Measurements from ENCODE around the gene PDE6H.

Gene PDE6H

GRCh38 chr12:14935031-14935430, 37.8 kb upstream of the PDE6H start (continued):
- TF ChIP-seq TSHZ2 (CRISPR knock-in tag; IDR thresholded peaks at IDR 0.05) (no peak), GLIS3 (CRISPR knock-in tag; IDR thresholded peaks at IDR 0.05) (no peak), POU6F1 (CRISPR knock-in tag; IDR thresholded peaks at IDR 0.05; ENCODE audit: borderline replicate concordance, low read depth) (no peak)

- TF ChIP-seq TSHZ2 (CRISPR knock-in tag; IDR thresholded peaks at IDR 0.05): no peak
- no peak for TF ChIP-seq CSDC2 (CRISPR knock-in tag; IDR thresholded peaks at IDR 0.05)
- TF ChIP-seq ISL1 (CRISPR knock-in tag; IDR thresholded peaks at IDR 0.05): no peak
- TF ChIP-seq RARB (CRISPR knock-in tag; IDR thresholded peaks at IDR 0.05): no peak
- no peak for TF ChIP-seq ARNTL (CRISPR knock-in tag; IDR thresholded peaks at IDR 0.05; ENCODE audit: borderline replicate concordance, low read depth)
- TF ChIP-seq GLIS3 (CRISPR knock-in tag; IDR thresholded peaks at IDR 0.05): no peak
- no peak for TF ChIP-seq ZNF8 (CRISPR knock-in tag; IDR thresholded peaks at IDR 0.05)
- no peak for TF ChIP-seq POU6F1 (CRISPR knock-in tag; IDR thresholded peaks at IDR 0.05; ENCODE audit: borderline replicate concordance, low read depth)
- TF ChIP-seq ZNF565 (CRISPR knock-in tag; conservative IDR thresholded peaks at IDR 0.05; ENCODE audit: low read depth): no peak
- peak; percentile 65 for ATAC-seq
Observed at GRCh38 chr12:14936224-14936861, 36.5 kb upstream of the PDE6H start.

- TF ChIP-seq RARB (CRISPR knock-in tag; IDR thresholded peaks at IDR 0.05): no peak
- TF ChIP-seq ZFP30 (CRISPR knock-in tag; IDR thresholded peaks at IDR 0.05): no peak
- ATAC-seq: peak; percentile 21; the same call in 1 of the 3 replicates
Observed at GRCh38 chr12:14937014-14937413, 35.8 kb upstream of the PDE6H start.

GRCh38 chr12:14937689-14938088, 35.2 kb upstream of the PDE6H start:
- peak; percentile 31; the same call in 2 of the 3 replicates for ATAC-seq

GRCh38 chr12:14938301-14938700, 34.5 kb upstream of the PDE6H start, which contains the start of gene ERP27:
Gene ERP27, minus strand, starts transcription at chr12:14938537. Its CDS starts 29 bp downstream, at chr12:14938508.
- no peak for ATAC-seq
- TF ChIP-seq TOX (CRISPR knock-in tag; IDR thresholded peaks at IDR 0.05; ENCODE audit: borderline replicate concordance) (no peak), ZNF70 (CRISPR knock-in tag; IDR thresholded peaks at IDR 0.05) (no peak), PATZ1 (CRISPR knock-in tag; IDR thresholded peaks at IDR 0.05; ENCODE audit: borderline replicate concordance) (no peak), ARNTL (CRISPR knock-in tag; IDR thresholded peaks at IDR 0.05; ENCODE audit: borderline replicate concordance, low read depth) (no peak), TCF4 (CRISPR knock-in tag; IDR thresholded peaks at IDR 0.05; ENCODE audit: borderline replicate concordance) (no peak)

More at GRCh38 chr12:14937689-14938088, 35.2 kb upstream of the PDE6H start:
- no peak for TF ChIP-seq ZNF565 (CRISPR knock-in tag; conservative IDR thresholded peaks at IDR 0.05; ENCODE audit: low read depth)
